ENCODE measurements around the gene USP8. TPM values are rescaled to one million over a fixed set of nuclear protein-coding genes. Genes with fewer than 3 reads are reported as not detected.
"Not testable (repeated sequence)": the region's sequence is repeated elsewhere in the genome, so short reads cannot be mapped to it uniquely, and the experiment has no call there.

The USP8 gene
- total and polyA plus RNA-seq, 2 experiments from 2014 or later = 28.4 to 36.4 TPM

DNA sequence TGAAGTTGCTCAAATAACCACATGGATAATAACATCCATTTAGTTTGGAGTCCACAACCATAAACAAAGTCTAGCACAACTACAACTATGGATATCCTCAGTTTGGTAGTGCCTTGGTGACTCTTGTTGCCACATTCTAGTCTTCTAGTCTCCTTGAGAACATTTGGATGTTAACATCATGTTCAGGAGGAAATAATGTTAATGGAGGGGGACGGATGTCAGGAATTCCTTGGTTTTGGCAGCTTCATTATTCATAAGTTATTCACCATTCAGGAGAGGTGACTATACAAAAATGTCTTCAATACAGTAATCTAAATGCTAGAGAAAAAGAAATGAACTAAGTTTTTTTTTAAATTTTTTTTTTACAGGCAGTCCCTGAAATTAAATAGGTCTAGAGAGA lies 42.8 kb upstream of the USP8 start:
- TF ChIP-seq, protein P1, sequence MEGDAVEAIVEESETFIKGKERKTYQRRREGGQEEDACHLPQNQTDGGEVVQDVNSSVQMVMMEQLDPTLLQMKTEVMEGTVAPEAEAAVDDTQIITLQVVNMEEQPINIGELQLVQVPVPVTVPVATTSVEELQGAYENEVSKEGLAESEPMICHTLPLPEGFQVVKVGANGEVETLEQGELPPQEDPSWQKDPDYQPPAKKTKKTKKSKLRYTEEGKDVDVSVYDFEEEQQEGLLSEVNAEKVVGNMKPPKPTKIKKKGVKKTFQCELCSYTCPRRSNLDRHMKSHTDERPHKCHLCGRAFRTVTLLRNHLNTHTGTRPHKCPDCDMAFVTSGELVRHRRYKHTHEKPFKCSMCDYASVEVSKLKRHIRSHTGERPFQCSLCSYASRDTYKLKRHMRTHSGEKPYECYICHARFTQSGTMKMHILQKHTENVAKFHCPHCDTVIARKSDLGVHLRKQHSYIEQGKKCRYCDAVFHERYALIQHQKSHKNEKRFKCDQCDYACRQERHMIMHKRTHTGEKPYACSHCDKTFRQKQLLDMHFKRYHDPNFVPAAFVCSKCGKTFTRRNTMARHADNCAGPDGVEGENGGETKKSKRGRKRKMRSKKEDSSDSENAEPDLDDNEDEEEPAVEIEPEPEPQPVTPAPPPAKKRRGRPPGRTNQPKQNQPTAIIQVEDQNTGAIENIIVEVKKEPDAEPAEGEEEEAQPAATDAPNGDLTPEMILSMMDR (IDR thresholded peaks at IDR 0.05; ENCODE audit: low read depth, low read length) = no peak
- Histone ChIP-seq H3K4me1 (ENCODE audit: low read depth) (no peaks in the 10 kb centered on the region), H3K36me3 (no peaks in the 10 kb centered on the region), H3K27ac (no peak overlapping the region), H3K4me3 (no peak overlapping the region), H3K27me3 (no peaks in the 10 kb centered on the region), H3K9me3 (ENCODE audit: low read depth) (no peaks in the 10 kb centered on the region)
- no peak for DNase-seq (ENCODE audit: low read depth in 1 of 2, low spot score in 1 of 2)

GRCh38 chr15:50382408-50382807 lies 41.8 kb upstream of the USP8 start:
- H3K27ac ChIP-seq; DNase-seq (ENCODE audit: low read depth in 1 of 2, low spot score in 1 of 2); H3K4me1 ChIP-seq (ENCODE audit: low read depth); H3K27me3 ChIP-seq; H3K4me3 ChIP-seq; H3K36me3 ChIP-seq; H3K9me3 ChIP-seq (ENCODE audit: low read depth): not testable (repeated sequence)

GRCh38 chr15:50390554-50391264 lies 33.5 kb upstream of the USP8 start:
- Histone ChIP-seq H3K4me1 (ENCODE audit: low read depth) (no peaks in the 10 kb centered on the region), H3K27ac (no peak overlapping the region), H3K36me3 (no peaks in the 10 kb centered on the region), H3K9me3 (ENCODE audit: low read depth) (no peaks in the 10 kb centered on the region), H3K4me3 (no peak overlapping the region), H3K27me3 (no peaks in the 10 kb centered on the region)
- TF ChIP-seq, protein P1 (IDR thresholded peaks at IDR 0.05; ENCODE audit: low read depth, low read length) = no peak
- DNase-seq (ENCODE audit: low read depth in 1 of 2, low spot score in 1 of 2) = no peak

- H3K36me3 ChIP-seq; H3K27me3 ChIP-seq; DNase-seq (ENCODE audit: low read depth in 1 of 2, low spot score in 1 of 2); H3K4me1 ChIP-seq (ENCODE audit: low read depth); H3K4me3 ChIP-seq; H3K27ac ChIP-seq; H3K9me3 ChIP-seq (ENCODE audit: low read depth): not testable (repeated sequence)
Observed at GRCh38 chr15:50391561-50391960, 32.6 kb upstream of the USP8 start.

GRCh38 chr15:50411870-50412269 lies 12.3 kb upstream of the USP8 start:
- TF ChIP-seq, protein P1 (IDR thresholded peaks at IDR 0.05; ENCODE audit: low read depth, low read length) = no peak
- Histone ChIP-seq H3K4me1 (ENCODE audit: low read depth) (no peaks in the 10 kb centered on the region), H3K36me3 (no peaks in the 10 kb centered on the region), H3K27me3 (no peaks in the 10 kb centered on the region), H3K9me3 (ENCODE audit: low read depth) (no peaks in the 10 kb centered on the region), H3K4me3 (no peak overlapping the region), H3K27ac (no peak overlapping the region)
- DNase-seq (ENCODE audit: low read depth in 1 of 2, low spot score in 1 of 2) = no peak

- Histone ChIP-seq H3K27me3 (no peaks in the 10 kb centered on the region), H3K36me3 (no peaks in the 10 kb centered on the region), H3K9me3 (ENCODE audit: low read depth) (no peaks in the 10 kb centered on the region), H3K4me3 (no peak overlapping the region), H3K4me1 (ENCODE audit: low read depth) (no peaks in the 10 kb centered on the region), H3K27ac (no peak overlapping the region)
- TF ChIP-seq, protein P1 (IDR thresholded peaks at IDR 0.05; ENCODE audit: low read depth, low read length) = no peak
- DNase-seq (ENCODE audit: low read depth in 1 of 2, low spot score in 1 of 2) = no peak
Observed at GRCh38 chr15:50414624-50415023, 9.6 kb upstream of the USP8 start.

All from cardiac muscle cell (in vitro differentiated cells and primary cell).